Neural progenitor cell (in vitro differentiated cells): Measurements from ENCODE around the gene PTPRN2.

Experiments used
- CTCF ChIP-seq: fragments of 200-600 bp; sonication (generic); IDR thresholded peaks from 2 replicates; pipeline ENCODE4 v1.5.1; 2017; ENCODE audit warnings: antibody characterized with exemption, mild to moderate bottlenecking
- EZH2 ChIP-seq: fragments of 200-600 bp; sonication (generic); IDR thresholded peaks from 2 replicates; pipeline ENCODE4 v1.6.1; 2017; ENCODE audit warnings: antibody characterized with exemption, mild to moderate bottlenecking, moderate library complexity
- EZH2phosphoT487 ChIP-seq: fragments of 200-600 bp; sonication (generic); IDR thresholded peaks from 2 replicates; pipeline ENCODE4 v1.6.1; 2017; ENCODE audit warnings: antibody characterized with exemption

DNA sequence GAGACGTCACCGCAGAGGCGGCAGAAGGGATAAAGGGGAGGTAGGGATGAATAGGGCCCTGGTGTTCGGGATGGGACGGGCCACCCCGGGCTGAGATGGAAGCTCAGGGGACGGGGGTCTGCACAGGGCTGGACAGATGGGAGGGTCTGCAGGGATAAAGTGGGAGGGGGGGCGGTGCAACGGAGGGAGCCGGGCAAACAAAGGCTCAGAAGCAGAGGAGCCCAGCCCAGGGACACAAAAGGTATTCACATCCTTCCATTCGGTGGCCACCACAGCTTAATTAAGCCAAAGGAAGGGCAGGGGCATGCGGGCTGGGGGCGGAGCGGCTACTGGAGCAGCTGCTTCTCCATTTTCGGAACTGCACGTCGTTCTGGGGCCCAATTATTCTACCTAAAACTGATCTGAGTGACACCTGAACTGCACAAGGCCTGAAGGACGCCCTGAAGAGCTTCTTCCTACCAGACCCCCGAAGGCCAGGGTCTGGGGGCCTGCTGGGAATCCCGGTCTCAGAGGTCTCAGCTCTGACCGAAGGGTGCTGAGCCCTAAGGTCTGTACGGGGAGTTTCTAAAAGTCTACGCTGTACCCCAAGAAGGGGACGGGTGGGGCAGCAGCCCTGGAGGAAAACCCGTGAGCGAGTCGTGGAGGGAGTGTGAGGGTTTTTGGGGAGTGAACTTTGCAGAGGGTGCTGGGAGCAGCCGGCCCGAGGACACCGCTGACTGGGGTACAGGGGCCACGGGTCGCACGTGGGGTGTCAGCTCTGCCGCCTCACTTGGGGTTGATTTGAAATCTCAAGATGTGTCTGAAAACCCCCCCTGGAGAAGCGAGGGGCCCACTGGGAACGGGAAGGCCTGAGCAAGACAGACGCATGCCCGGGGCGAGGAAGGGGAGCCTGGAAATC, 916.0 kb downstream of the PTPRN2 start:
- TF ChIP-seq CTCF (no peak), EZH2phosphoT487 (no peak), EZH2 (no peak)
